Measurements from ENCODE around the gene DIPK1A.

Gene DIPK1A

DNA sequence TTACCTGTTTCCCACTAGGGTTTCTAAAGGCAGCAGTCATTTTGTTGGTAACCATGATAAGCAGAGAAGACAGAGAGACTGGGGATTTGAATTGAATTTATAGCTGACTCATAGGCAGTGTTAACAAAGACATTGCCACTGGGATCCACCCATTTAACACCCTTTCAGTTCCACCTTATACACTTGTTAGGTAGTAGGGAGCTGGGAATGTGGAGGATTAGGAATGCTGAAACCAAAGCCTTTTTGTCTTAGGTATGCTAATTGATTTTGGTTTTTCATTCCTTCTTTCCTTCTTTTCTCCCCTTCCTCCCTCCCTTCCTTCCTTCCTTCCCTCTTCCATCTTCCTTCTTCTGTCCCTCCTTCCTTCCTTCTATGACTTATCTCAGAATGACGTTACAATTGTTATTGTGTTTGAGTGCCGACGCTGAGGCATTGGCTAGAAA lies 168.9 kb downstream of the DIPK1A start:
- no peak for DNase-seq (ENCODE audit: low spot score)
